ENCODE results near the gene FGFBP1. TPM values are rescaled to one million over a fixed set of nuclear protein-coding genes. Genes with fewer than 3 reads are reported as not detected.
"Not testable (repeated sequence)": the region's sequence is repeated elsewhere in the genome, so short reads cannot be mapped to it uniquely, and the experiment has no call there.

Gene FGFBP1
- total RNA-seq, 1 experiment from 2014 or later = 5.0 TPM

DNA sequence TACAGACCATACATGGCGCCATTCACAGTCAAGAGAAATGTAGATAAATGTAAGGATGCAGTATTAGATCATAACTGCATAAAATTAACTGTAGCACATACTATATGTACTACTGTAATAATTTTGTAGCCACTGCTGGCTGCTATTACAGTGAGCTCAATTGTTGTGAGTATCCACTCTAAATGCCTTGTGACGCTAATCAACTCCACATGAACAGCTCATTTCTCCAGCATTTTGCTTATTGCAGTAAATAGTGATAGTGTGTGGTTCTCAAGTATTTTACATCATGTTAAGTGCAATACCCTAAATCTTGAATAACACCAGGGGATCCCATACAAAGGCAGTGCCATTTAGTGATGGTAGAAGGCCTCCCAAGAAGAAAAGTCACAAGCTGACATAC, 21.2 kb downstream of the FGFBP1 start:
- no TSS peak for BruUV-seq (replicated peaks)
- TF ChIP-seq, protein P1, sequence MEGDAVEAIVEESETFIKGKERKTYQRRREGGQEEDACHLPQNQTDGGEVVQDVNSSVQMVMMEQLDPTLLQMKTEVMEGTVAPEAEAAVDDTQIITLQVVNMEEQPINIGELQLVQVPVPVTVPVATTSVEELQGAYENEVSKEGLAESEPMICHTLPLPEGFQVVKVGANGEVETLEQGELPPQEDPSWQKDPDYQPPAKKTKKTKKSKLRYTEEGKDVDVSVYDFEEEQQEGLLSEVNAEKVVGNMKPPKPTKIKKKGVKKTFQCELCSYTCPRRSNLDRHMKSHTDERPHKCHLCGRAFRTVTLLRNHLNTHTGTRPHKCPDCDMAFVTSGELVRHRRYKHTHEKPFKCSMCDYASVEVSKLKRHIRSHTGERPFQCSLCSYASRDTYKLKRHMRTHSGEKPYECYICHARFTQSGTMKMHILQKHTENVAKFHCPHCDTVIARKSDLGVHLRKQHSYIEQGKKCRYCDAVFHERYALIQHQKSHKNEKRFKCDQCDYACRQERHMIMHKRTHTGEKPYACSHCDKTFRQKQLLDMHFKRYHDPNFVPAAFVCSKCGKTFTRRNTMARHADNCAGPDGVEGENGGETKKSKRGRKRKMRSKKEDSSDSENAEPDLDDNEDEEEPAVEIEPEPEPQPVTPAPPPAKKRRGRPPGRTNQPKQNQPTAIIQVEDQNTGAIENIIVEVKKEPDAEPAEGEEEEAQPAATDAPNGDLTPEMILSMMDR (IDR thresholded peaks at IDR 0.05; ENCODE audit: unreplicated experiment) = no peak
- Mint-ChIP-seq H3K36me3 (ENCODE audit: insufficient read depth, unreplicated experiment) (peaks cover 36% of the 10 kb centered on the region), H3K27ac (ENCODE audit: unreplicated experiment) (no peak overlapping the region), H3K4me3 (ENCODE audit: low read depth, unreplicated experiment) (no peak overlapping the region), H3K27me3 (ENCODE audit: unreplicated experiment) (no peaks in the 10 kb centered on the region), H3K4me1 (ENCODE audit: low read depth, unreplicated experiment) (peaks cover 64% of the 10 kb centered on the region), H3K9me3 (ENCODE audit: low read depth, unreplicated experiment) (no peaks in the 10 kb centered on the region)
- CTCF ChIA-PET = interaction anchor here (2.4 kb wide), 1 partner anchor 39 kb away, joined by 6 read pairs; no protein-coding TSS in a partner anchor
- no peak for DNase-seq
- intact Hi-C loops (cut with micrococcal nuclease; ENCODE audit: unreplicated experiment) = no loop called here

DNA sequence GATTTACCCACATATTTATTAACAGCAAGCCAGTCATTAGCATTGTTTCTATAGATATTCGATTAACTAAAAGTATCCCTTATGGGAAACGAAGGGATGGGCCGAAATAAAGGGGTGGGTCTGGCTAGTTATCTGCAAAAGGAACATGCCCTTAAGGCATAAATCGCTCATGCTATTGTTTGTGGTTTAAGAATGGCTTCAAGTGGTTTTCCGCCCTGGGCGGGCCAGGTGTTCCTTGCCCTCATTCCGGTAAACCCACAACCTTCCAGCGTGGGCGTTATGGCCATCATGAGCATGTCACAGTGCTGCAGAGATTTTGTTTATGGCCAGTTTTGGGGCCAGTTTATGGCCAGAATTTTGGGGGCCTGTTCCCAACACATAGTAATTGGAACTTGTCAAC, 22.2 kb downstream of the FGFBP1 start:
- BruUV-seq (replicated peaks); CTCF ChIA-PET; DNase-seq; H3K27me3 Mint-ChIP-seq (ENCODE audit: unreplicated experiment); H3K27ac Mint-ChIP-seq (ENCODE audit: unreplicated experiment); H3K9me3 Mint-ChIP-seq (ENCODE audit: low read depth, unreplicated experiment); intact Hi-C loops (cut with micrococcal nuclease; ENCODE audit: unreplicated experiment); H3K4me3 Mint-ChIP-seq (ENCODE audit: low read depth, unreplicated experiment): not testable (repeated sequence)
- H3K4me1 Mint-ChIP-seq (ENCODE audit: low read depth, unreplicated experiment) = peaks cover 54% of the 10 kb centered on the region
- H3K36me3 Mint-ChIP-seq (ENCODE audit: insufficient read depth, unreplicated experiment) = peaks cover 30% of the 10 kb centered on the region

GRCh38 chr4:15914736-15915135, 23.8 kb downstream of the FGFBP1 start:
- intact Hi-C loops (cut with micrococcal nuclease; ENCODE audit: unreplicated experiment) = no loop called here
- Mint-ChIP-seq H3K36me3 (ENCODE audit: insufficient read depth, unreplicated experiment) (peaks cover 20% of the 10 kb centered on the region), H3K4me1 (ENCODE audit: low read depth, unreplicated experiment) (peaks cover 44% of the 10 kb centered on the region), H3K4me3 (ENCODE audit: low read depth, unreplicated experiment) (no peak overlapping the region), H3K27me3 (ENCODE audit: unreplicated experiment) (no peaks in the 10 kb centered on the region), H3K27ac (ENCODE audit: unreplicated experiment) (peak overlapping the region; percentile 83), H3K9me3 (ENCODE audit: low read depth, unreplicated experiment) (no peaks in the 10 kb centered on the region)
- TF ChIP-seq, protein P1 (IDR thresholded peaks at IDR 0.05; ENCODE audit: unreplicated experiment) = no peak
- CTCF ChIA-PET = no interaction called here
- DNase-seq = no peak
- BruUV-seq (replicated peaks) = no TSS peak

DNA sequence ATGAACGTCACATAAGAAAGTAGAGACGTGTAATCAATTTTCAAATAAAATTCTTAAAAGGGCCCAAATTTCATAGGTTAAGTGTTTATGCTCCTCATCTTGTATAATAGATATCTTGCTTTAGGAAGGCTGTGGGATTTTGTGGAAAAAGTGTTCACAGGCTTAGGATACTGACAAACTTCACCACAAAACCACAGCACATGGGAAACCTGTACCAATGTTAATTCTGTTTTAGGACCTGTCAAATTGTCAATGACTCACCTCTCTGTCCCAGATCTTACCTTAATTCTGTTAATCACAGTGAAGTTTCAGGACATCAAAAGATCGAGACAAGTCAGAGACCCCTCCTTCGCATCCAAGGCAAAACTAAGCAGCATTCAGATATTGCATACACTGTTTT, 24.2 kb downstream of the FGFBP1 start:
- no peak for DNase-seq
- H3K9me3 Mint-ChIP-seq (ENCODE audit: low read depth, unreplicated experiment) = no peaks in the 10 kb centered on the region
- H3K4me3 Mint-ChIP-seq (ENCODE audit: low read depth, unreplicated experiment) = no peak overlapping the region
- no TSS peak for BruUV-seq (replicated peaks)
- peaks cover 40% of the 10 kb centered on the region for H3K4me1 Mint-ChIP-seq (ENCODE audit: low read depth, unreplicated experiment)
- intact Hi-C loops (cut with micrococcal nuclease; ENCODE audit: unreplicated experiment) = no loop called here
- CTCF ChIA-PET = interaction anchor here (1.1 to 1.2 kb wide), 2 partner anchors 17 to 41 kb away, joined by 3 to 4 read pairs; no protein-coding TSS in a partner anchor
- H3K27ac Mint-ChIP-seq (ENCODE audit: unreplicated experiment) = peak overlapping the region; percentile 83
- TF ChIP-seq, protein P1 (IDR thresholded peaks at IDR 0.05; ENCODE audit: unreplicated experiment) = no peak
- peaks cover 17% of the 10 kb centered on the region for H3K36me3 Mint-ChIP-seq (ENCODE audit: insufficient read depth, unreplicated experiment)
- no peaks in the 10 kb centered on the region for H3K27me3 Mint-ChIP-seq (ENCODE audit: unreplicated experiment)

- Mint-ChIP-seq H3K4me1 (ENCODE audit: low read depth, unreplicated experiment) (peaks cover 33% of the 10 kb centered on the region), H3K4me3 (ENCODE audit: low read depth, unreplicated experiment) (no peak overlapping the region), H3K36me3 (ENCODE audit: insufficient read depth, unreplicated experiment) (peaks cover 10% of the 10 kb centered on the region), H3K9me3 (ENCODE audit: low read depth, unreplicated experiment) (peaks cover 3% of the 10 kb centered on the region), H3K27ac (ENCODE audit: unreplicated experiment) (peak overlapping the region; percentile 83), H3K27me3 (ENCODE audit: unreplicated experiment) (no peaks in the 10 kb centered on the region)
- TF ChIP-seq, protein P1 (IDR thresholded peaks at IDR 0.05; ENCODE audit: unreplicated experiment) = no peak
- intact Hi-C loops (cut with micrococcal nuclease; ENCODE audit: unreplicated experiment) = no loop called here
- DNase-seq = peak; percentile 35
- BruUV-seq (replicated peaks) = no TSS peak
- CTCF ChIA-PET = interaction anchor here (0.6 to 1.2 kb wide), 3 partner anchors 17 to 64 kb away, joined by 3 to 4 read pairs (median 3); no protein-coding TSS in a partner anchor
These were observed 24.9 kb downstream of the FGFBP1 start for GRCh38 chr4:15913631-15913970.
